Right lobe of liver (tissue), 4 donors: ENCODE measurements around the gene UTP4.

Experiments used
- CTCF ChIP-seq, 4 donors: fragments of 200-600 bp in 3 of 4; fragments of 450-650 bp in 1 of 4; IDR thresholded peaks; one replicate each; pipeline versions ENCODE4 v1.5.1 to v1.8.0; 2016 to 2022; ENCODE audit warnings: antibody characterized with exemption in 4 of 4, mild to moderate bottlenecking in 2 of 4
- POLR2A ChIP-seq: fragments of 450-650 bp; IDR thresholded peaks from one replicate; pipeline ENCODE4 v1.6.1; 2017; ENCODE audit warnings: antibody characterized with exemption, mild to moderate bottlenecking
- donor health status: DM: no; HTN: no; CAD: no.
- donor health status: DM: no; HTN: no; CAD: no.
- donor health status: DM: no; HTN: yes; CAD: no.

GRCh38 chr16:69204172-69204571, 71.7 kb downstream of the UTP4 start:
- TF ChIP-seq CTCF (IDR thresholded peaks at IDR 0.05) (no peak), POLR2A (no peak)
